Smooth muscle cell (in vitro differentiated cells): ENCODE data around the gene KRT4. TPM values are rescaled to one million over a fixed set of nuclear protein-coding genes. Genes with fewer than 3 reads are reported as not detected.

ENCODE experiments used
- DNase-seq: peaks from one replicate; lab custom pipeline; 2025; ENCODE audit not compliant: unreplicated experiment; lab: John Stamatoyannopoulos, UW
- H2AFZ ChIP-seq: fragments of 200-600 bp; sonication (generic); 2 replicates; pipeline ENCODE4 v1.6.0; 2016; ENCODE audit warnings: antibody characterized with exemption, low read depth, mild to moderate bottlenecking
- H3F3A ChIP-seq: fragments of 200-600 bp; sonication (generic); 2 replicates; pipeline ENCODE4 v1.6.0; 2017; ENCODE audit warnings: antibody characterized with exemption, low read depth
- H3K27ac ChIP-seq: fragments of 200-600 bp; sonication (generic); 2 replicates; pipeline ENCODE4 v1.5.1; 2016; ENCODE audit warnings: low read depth, mild to moderate bottlenecking
- H3K27me3 ChIP-seq: fragments of 200-600 bp; sonication (generic); 2 replicates; pipeline ENCODE4 v1.6.1; 2016; ENCODE audit warnings: low read depth, mild to moderate bottlenecking
- H3K36me3 ChIP-seq: fragments of 200-600 bp; sonication (generic); 2 replicates; pipeline ENCODE4 v1.5.1; 2016; ENCODE audit warnings: low read depth
- H3K4me1 ChIP-seq: fragments of 200-600 bp; sonication (generic); 2 replicates; pipeline ENCODE4 v1.5.1; 2016; ENCODE audit warnings: low read depth
- H3K4me2 ChIP-seq: fragments of 200-600 bp; sonication (generic); 2 replicates; pipeline ENCODE4 v1.6.0; 2016; ENCODE audit warnings: mild to moderate bottlenecking
- H3K4me3 ChIP-seq: fragments of 200-600 bp; sonication (generic); 2 replicates; pipeline ENCODE4 v1.5.1; 2016; ENCODE audit warnings: mild to moderate bottlenecking
- H3K79me2 ChIP-seq: fragments of 200-600 bp; sonication (generic); 2 replicates; pipeline ENCODE4 v1.6.0; 2016; ENCODE audit warnings: low read depth, mild to moderate bottlenecking
- H3K9ac ChIP-seq: fragments of 200-600 bp; sonication (generic); 2 replicates; pipeline ENCODE4 v1.6.0; 2016; ENCODE audit warnings: low read depth
- H3K9me3 ChIP-seq: fragments of 200-600 bp; sonication (generic); replicated peaks from 2 replicates; pipeline ENCODE4 v1.5.1; 2016; ENCODE audit warnings: low read depth
- H4K20me1 ChIP-seq: fragments of 200-600 bp; sonication (generic); 2 replicates; pipeline ENCODE4 v1.6.0; 2016; ENCODE audit warnings: low read depth
- WGBS: methylation state at CpG from one replicate; pipeline ENCODE4 v1.1.7; 2016; ENCODE audit warnings: low lambda C conversion rate; 5-methylcytosine and 5-hydroxymethylcytosine counted together
- polyA plus RNA-seq: library from polyadenylated mRNA; unstranded; fragments of >200 nt; fragmentation: Nextera tagmentation; extraction: Ambion mirVana; gene quantifications from 2 replicates; pipeline ENCODE4 v1.2.1, GENCODE V29; 2016
- total RNA-seq: library from RNA; depleted of rRNA; stranded (reverse); fragments of >200 nt; gene quantifications from 2 replicates; pipeline ENCODE4 v1.2.3, GENCODE V29; 2014
- TF ChIP-seq, protein P1 (sequence below): fragments of 200-600 bp; sonication (generic); IDR thresholded peaks from 2 replicates; pipeline ENCODE4 v1.5.1; 2017; ENCODE audit warnings: borderline replicate concordance, mild to moderate bottlenecking, antibody characterized with exemption; ENCODE audit not compliant: insufficient read depth, poor library complexity, severe bottlenecking

Gene KRT4
- total and polyA plus RNA-seq, 2 experiments from 2014 or later: not detected

DNA sequence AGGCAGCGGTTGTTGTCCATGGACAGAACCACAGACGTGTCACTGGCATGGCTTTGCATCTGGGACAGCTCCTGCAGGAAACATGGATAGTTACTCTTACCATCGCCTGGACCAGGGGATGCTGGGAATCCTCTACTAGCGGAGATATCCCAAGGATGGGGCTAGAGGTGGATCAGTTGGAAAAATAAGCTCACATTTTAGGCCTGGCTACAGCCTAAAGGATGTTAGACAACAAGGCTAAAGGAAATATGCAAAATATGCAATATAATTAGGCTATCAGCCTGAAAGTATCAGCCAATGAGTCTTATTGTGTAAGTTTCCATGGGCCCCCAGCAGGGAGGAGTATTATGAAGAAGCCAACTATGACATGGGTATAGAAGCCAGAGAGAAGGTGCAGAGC is 41.7 kb downstream of the KRT4 start:
- no peak overlapping the region for H3K9ac ChIP-seq
- no peak overlapping the region for H3K4me3 ChIP-seq
- no peak overlapping the region for H3K4me2 ChIP-seq
- no peak for DNase-seq
- no peaks in the 10 kb centered on the region for H4K20me1 ChIP-seq
- H3F3A ChIP-seq: no peaks in the 10 kb centered on the region
- H3K27me3 ChIP-seq: peaks cover 35% of the 10 kb centered on the region
- H2AFZ ChIP-seq: no peak overlapping the region
- H3K27ac ChIP-seq: no peak overlapping the region
- 89% methylated on average over 4 of the region's 4 CpGs for WGBS
- no peaks in the 10 kb centered on the region for H3K36me3 ChIP-seq
- H3K9me3 ChIP-seq: no peaks in the 10 kb centered on the region
- H3K79me2 ChIP-seq: no peaks in the 10 kb centered on the region
- H3K4me1 ChIP-seq: no peaks in the 10 kb centered on the region
- TF ChIP-seq, protein P1, sequence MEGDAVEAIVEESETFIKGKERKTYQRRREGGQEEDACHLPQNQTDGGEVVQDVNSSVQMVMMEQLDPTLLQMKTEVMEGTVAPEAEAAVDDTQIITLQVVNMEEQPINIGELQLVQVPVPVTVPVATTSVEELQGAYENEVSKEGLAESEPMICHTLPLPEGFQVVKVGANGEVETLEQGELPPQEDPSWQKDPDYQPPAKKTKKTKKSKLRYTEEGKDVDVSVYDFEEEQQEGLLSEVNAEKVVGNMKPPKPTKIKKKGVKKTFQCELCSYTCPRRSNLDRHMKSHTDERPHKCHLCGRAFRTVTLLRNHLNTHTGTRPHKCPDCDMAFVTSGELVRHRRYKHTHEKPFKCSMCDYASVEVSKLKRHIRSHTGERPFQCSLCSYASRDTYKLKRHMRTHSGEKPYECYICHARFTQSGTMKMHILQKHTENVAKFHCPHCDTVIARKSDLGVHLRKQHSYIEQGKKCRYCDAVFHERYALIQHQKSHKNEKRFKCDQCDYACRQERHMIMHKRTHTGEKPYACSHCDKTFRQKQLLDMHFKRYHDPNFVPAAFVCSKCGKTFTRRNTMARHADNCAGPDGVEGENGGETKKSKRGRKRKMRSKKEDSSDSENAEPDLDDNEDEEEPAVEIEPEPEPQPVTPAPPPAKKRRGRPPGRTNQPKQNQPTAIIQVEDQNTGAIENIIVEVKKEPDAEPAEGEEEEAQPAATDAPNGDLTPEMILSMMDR: no peak

DNA sequence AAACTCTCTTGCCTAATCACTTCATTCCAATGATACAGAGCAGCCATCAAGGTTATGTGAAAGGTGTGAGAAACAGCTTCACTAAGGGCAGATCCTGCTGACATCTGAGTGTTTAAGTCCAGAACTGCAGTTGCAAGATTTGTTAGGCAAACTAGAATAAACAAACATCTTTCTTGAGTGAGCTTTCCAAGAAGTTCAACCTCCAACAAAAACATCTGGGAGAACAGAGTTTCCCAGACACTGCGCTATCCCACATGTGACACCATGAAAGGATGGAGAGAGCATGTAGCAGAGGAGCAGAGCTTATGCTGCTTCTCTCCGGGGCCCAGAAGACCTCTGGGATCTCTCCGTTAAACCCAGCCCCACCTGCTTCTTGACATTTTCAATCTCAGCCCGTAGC is 42.4 kb downstream of the KRT4 start:
- H3K4me2 ChIP-seq: no peak overlapping the region
- peaks cover 35% of the 10 kb centered on the region for H3K27me3 ChIP-seq
- H3K36me3 ChIP-seq: no peaks in the 10 kb centered on the region
- H3K4me1 ChIP-seq: no peaks in the 10 kb centered on the region
- H3K4me3 ChIP-seq: no peak overlapping the region
- H3K27ac ChIP-seq: no peak overlapping the region
- no peaks in the 10 kb centered on the region for H3K9me3 ChIP-seq
- TF ChIP-seq, protein P1: no peak
- no peak for DNase-seq
- H3K79me2 ChIP-seq: no peaks in the 10 kb centered on the region
- 89% methylated on average over 4 of the region's 4 CpGs for WGBS
- H3K9ac ChIP-seq: no peak overlapping the region
- H2AFZ ChIP-seq: no peak overlapping the region
- H3F3A ChIP-seq: no peaks in the 10 kb centered on the region
- no peaks in the 10 kb centered on the region for H4K20me1 ChIP-seq

DNA sequence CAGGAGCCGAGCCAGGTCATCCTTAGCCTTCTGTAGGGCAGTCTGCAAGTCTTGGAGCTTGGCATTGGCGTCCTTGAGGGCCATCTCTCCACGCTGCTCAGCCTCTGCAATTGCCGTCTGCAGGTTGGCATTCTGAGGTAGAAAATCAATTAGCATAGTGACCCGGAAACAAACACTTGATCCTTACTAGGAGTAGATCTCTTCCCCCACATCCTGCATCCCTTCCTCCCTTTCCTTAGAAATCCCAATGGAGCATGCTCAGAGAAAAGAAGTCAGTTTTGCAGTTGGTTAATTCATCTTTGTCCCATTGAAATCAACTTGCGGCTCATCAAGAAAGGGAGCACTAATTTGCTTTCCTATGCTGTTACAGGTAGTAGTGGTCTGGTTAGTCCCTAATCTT is 42.8 kb downstream of the KRT4 start:
- Histone ChIP-seq H3K4me1 (no peaks in the 10 kb centered on the region), H3K36me3 (no peaks in the 10 kb centered on the region), H3K79me2 (no peaks in the 10 kb centered on the region), H2AFZ (no peak overlapping the region), H3K9ac (no peak overlapping the region), H3F3A (no peaks in the 10 kb centered on the region), H3K27ac (no peak overlapping the region), H4K20me1 (no peaks in the 10 kb centered on the region), H3K9me3 (no peaks in the 10 kb centered on the region), H3K4me2 (no peak overlapping the region), H3K27me3 (peaks cover 32% of the 10 kb centered on the region), H3K4me3 (no peak overlapping the region)
- DNase-seq: no peak
- TF ChIP-seq, protein P1: no peak
- WGBS: 88% methylated on average over 6 of the region's 6 CpGs

DNA sequence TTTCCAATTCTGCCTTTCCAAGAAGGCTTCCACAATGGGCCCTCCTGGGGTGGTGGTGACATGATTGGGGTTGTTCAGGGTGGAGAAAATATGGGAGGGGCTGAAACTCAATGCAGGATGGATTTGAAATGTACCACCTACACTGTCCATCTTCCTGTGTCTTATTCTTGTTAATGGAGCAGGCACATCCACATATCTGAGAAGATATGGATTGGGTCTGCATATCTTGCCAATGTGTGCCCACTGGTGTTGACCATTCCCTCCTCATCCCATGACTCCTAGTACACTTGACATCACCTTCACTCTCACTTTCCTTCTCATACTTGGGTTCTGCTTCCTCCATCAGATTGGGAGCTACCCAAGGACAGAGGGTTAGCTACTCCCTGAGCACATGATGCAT is 44.0 kb downstream of the KRT4 start:
- DNase-seq: no peak
- Histone ChIP-seq H3K27me3 (peaks cover 20% of the 10 kb centered on the region), H3K4me1 (no peaks in the 10 kb centered on the region), H2AFZ (no peak overlapping the region), H3F3A (no peaks in the 10 kb centered on the region), H3K9ac (no peak overlapping the region), H3K79me2 (no peaks in the 10 kb centered on the region), H3K4me2 (no peak overlapping the region), H4K20me1 (no peaks in the 10 kb centered on the region), H3K4me3 (no peak overlapping the region), H3K36me3 (no peaks in the 10 kb centered on the region), H3K9me3 (no peaks in the 10 kb centered on the region), H3K27ac (no peak overlapping the region)
- TF ChIP-seq, protein P1: no peak
